ENCODE results near the gene RASSF9.

The RASSF9 gene

DNA sequence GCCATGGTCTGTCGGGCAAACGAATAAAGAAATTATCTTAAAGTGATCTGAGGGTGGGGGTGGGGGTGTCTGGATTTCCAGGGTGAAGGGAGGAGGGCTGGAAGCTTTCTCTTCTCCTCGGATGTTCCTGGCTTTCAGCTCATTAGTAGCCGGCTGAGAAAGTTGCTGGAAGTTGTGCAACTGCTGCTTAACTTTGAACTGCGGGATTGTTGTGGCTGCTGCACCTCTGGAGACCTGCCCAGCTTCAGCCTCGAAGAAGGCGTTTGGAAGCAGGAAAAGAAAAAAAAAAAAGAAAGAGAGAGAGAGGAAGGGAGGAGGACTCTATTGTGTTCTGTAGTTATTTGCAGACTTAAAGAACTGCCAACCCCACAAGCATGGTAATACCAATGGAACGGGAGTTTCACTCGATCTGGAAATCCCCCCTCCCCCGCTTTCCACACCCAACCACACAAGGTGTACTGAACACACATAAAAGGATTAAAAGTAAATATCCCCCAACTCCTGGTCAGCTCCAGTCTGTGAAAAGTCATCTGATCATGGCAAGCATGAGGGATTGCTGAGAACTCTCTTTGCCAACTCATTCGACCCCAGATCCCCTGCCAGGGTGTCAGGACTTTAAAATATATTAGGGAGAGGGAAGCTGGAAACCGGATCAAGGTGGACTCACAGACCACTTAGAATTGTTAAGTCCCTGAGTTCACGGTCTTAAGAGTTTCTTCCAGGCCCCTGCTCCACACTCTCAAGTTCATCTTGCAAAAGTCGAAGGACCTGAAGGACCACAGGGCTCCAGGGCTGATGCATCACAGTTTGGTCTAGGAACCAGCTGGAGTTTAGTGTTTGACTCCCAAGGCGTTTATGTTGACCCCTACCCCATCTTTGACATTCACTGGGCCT, at the start of gene RASSF9:
Gene RASSF9 (minus strand): TSS at position 213 of the 894 bp plus-strand sequence. CDS start 208 bp downstream, at position 5.
- DNase-seq (ENCODE audit: low read depth): peak; percentile 87
- peak within 1 kb of the TSS; percentile 47 for H3K4me3 ChIP-seq (ENCODE audit: low read depth, low read length)

DNA sequence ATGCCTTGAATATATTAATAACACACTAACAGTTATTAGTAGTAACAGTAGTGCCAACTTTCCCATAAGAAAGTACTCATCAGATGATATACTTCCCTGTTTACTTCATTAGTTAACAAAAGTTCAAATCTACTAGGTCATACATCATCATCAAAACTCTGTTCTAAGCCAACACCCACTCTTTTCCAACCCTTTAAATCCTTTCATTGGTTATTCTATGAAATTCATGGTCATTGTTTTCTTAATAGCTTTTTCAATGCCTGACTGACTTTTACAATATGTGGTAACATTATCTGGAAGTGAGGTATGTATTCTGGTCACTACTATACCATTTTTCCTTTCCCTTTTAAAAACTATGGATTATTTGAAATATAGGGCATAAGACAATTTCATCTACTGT, 47.6 kb upstream of the RASSF9 start:
- H3K4me3 ChIP-seq (ENCODE audit: low read depth, low read length): no peak overlapping the region
- DNase-seq (ENCODE audit: low read depth): no peak

DNA sequence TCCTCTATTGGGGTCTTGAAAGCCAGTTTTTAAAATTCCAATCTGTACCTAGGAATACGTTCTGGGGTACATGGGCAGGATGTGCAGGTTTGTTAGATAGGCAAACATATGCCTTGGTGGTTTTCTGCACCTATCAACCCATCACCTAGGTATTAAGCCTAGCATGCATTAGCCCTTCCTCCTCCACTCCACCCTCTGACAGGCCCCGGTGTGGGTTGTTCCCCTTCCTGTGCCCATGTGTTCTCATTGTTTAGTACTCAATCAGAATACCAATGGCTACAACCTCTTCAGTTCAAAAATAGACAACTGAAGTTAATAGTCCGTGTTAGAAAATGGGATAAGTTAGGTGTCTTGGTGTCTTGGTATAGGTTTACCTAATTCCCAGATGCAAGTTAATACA, 41.2 kb upstream of the RASSF9 start:
- DNase-seq (ENCODE audit: low read depth): no peak
- H3K4me3 ChIP-seq (ENCODE audit: low read depth, low read length): no peak overlapping the region

DNA sequence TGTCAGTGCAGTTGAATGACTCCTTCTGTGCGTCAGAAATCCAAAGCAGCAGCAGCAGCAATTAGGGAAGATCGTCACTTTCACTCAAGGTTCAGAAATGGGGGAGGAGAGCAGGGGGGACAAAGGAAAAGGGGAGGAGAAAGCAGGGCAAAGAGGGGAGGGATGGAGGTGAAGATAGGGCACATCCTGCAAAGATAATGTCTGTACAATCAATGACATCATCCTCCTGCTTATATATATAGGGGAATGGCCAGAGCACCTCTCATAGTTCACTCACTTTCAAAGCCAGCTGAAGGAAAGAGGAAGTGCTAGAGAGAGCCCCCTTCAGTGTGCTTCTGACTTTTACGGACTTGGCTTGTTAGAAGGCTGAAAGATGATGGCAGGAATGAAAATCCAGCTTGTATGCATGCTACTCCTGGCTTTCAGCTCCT, 37.8 kb upstream of the RASSF9 start, which contains the start of gene NTS:
Gene NTS (plus strand): TSS at position 265 of the 431 bp plus-strand sequence. CDS start 109 bp downstream, at position 374.
- DNase-seq (ENCODE audit: low read depth): no peak
- no peak within 1 kb of the TSS for H3K4me3 ChIP-seq (ENCODE audit: low read depth, low read length)

DNA sequence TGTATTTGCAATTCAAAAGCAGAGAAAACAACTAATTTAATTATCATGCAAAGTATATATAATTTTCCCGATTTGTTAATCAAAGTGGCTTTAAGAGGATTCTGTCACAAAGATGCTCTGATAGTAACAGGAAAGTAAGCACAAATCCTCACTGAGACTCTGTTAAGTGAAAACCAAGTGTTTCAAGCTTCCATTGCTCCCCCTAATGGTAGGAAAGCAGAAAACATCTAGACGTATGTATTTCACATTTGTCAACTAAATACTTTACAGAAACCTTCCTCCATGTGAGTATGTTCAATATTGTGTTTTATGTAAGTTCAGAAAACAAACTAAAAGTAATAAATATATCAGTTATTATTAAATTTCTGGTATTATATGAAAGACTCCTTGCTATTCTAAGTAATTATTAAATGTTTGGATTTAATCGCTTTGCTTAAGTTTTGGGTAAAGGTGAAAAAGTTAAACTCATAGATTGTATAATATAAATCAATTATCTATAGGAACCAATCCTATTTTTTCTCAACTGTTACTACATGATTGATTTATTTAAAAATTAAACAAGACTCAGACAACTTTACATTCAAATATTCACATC, 36.4 kb upstream of the RASSF9 start:
- DNase-seq (ENCODE audit: low read depth): peak; percentile 17
- H3K4me3 ChIP-seq (ENCODE audit: low read depth, low read length): no peak overlapping the region

DNA sequence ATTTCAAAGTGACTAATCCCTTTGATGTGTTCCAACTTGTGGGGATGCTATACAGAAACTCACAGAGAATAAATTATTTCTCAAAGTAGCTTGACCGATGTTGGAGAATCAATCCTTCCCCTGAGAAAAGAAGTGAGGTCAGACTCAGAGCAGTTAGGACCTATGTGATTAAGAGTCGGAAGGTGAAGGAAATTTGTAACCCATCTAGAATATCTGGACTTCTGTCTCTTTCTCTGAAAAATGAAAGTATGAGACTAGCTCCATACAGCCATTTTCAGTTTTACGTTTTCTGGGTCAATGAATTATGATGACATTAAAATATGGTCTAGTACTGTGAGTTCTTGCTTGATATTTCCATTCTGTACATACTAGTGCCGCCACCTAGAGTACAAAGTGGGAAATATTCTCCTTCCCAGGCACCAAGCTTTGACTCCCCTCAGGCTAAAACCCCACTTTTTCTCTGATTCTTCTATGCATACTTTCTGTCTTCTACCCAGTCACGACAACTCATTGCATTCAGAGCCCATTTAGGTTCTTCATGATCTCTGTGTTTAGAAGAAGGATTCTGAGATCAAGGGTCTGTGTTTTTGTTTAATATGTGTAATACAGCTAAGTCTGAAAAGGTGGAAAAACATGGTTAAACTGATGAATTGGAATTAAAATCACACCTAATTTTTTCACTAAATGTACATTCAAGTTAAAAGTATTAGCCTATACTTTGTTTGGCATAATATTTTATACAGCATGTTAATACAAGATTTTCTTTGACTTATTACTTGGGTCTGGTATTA, 31.0 kb upstream of the RASSF9 start:
- peak; percentile 12 for DNase-seq (ENCODE audit: low read depth)
- no peak overlapping the region for H3K4me3 ChIP-seq (ENCODE audit: low read depth, low read length)

DNA sequence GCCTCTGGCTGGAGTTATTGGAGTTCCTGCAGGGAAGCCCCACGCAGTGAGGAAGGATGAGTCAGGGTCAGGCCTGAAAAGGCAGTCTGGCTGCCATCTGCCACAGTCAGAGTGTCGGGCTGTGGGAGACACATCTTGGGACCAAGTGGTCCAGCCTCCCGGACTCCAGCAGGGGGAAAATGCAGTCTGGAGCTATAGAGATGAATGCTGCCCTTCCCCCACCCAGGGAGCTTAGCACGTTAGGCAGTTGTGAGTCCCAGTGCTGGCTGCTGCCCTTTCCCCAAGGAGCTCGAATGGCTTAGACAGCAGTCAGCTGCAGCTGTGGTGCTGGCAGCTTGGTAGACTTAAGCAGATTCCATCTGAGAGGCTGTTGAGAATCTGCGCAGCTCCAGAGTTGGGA, 29.7 kb upstream of the RASSF9 start:
- no peak for DNase-seq (ENCODE audit: low read depth)
- no peak overlapping the region for H3K4me3 ChIP-seq (ENCODE audit: low read depth, low read length)

DNA sequence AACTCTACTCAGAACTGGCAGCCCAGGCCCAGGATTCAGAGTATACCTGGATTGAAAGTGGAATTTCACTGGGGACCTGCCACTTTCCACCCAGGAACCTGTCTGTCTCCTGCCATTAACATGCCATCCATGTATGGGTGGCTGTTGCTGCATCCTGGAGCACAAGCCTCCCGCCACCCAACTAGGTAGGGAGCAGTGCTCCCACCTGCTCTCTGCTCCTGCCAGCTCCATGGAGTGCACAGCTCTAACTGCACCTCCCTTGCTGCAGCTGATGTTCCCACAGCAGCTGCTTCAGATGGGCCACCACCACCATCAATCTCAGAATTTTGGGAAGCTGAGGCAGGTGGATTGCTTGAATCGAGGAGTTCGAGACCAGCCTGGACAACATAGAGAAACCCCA, 20.8 kb upstream of the RASSF9 start:
- H3K4me3 ChIP-seq (ENCODE audit: low read depth, low read length): no peak overlapping the region
- no peak for DNase-seq (ENCODE audit: low read depth)

DNA sequence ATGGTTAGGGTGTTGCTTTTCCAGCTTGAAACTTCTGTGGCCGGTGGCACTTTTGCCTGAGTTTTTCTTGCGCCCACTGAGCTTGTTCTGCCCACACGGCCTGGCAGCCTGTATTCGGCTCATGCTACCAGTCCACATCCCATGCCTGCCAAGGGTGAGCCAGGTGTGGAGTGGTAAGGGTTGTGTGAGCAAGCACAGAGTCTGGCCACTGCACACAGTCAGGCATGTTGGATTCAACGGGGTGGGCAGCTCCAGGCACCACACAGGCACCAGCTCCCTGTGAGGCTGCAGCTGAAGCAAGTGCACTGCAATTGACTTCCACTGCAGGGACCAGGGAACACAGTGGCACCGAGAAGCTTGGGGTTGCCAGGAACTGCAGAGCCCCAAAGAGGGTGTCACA, 19.1 kb upstream of the RASSF9 start:
- no peak for DNase-seq (ENCODE audit: low read depth)
- no peak overlapping the region for H3K4me3 ChIP-seq (ENCODE audit: low read depth, low read length)

DNA sequence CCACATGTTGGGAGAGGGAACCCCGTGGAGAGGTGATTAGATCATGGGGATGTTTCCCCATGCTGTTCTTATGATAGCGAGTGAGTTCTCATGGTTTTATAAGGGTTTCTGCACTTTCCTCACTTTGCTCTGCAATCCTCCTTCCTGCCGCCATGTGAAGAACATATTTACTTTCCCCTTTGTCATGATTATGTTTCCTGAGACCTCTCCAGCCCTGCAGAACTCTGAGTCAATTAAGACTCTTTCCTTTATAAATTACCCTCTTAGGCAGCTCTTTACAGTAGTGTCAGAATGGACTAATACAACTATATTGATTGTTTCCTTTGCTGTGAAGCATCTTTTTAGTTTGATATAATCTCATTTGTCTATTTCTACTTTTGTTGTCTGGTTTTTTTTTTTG, 13.1 kb upstream of the RASSF9 start:
- DNase-seq (ENCODE audit: low read depth): no peak
- no peak overlapping the region for H3K4me3 ChIP-seq (ENCODE audit: low read depth, low read length)

DNA sequence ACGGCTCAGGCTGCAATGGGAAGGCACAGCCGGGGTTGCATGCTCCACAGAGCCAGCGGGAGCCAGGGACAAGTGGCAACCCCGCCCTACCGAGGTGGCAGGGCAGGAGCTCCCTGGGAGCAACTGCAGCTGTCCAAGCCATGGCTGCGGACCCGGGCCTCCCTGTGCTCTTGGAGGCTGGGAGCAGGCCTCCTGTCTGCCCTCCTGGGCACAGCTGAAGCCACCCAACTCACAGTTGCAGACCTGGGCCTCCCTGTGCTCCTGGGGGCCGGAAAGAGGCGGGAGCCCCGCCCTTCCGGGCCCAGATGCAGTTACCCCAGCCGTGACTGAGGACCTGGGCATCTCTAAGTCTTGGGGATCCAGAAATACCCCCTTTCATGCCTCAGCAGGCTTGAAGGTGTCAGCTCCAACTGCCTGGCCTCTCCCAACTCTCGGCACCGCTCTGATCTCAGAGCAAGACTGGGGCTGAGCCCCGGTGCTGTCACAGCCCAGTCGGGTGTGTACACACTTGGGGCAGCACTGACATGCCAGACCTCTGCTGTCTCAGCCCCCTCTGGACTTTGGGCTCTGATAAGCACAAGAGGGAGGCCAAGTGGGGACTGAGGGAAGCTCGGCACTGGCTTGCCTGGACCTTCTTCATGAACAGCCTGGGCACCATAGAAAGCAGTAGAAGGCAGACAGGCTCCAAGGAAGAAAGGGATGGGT, 7.5 kb upstream of the RASSF9 start:
- DNase-seq (ENCODE audit: low read depth): no peak
- H3K4me3 ChIP-seq (ENCODE audit: low read depth, low read length): no peak overlapping the region

DNA sequence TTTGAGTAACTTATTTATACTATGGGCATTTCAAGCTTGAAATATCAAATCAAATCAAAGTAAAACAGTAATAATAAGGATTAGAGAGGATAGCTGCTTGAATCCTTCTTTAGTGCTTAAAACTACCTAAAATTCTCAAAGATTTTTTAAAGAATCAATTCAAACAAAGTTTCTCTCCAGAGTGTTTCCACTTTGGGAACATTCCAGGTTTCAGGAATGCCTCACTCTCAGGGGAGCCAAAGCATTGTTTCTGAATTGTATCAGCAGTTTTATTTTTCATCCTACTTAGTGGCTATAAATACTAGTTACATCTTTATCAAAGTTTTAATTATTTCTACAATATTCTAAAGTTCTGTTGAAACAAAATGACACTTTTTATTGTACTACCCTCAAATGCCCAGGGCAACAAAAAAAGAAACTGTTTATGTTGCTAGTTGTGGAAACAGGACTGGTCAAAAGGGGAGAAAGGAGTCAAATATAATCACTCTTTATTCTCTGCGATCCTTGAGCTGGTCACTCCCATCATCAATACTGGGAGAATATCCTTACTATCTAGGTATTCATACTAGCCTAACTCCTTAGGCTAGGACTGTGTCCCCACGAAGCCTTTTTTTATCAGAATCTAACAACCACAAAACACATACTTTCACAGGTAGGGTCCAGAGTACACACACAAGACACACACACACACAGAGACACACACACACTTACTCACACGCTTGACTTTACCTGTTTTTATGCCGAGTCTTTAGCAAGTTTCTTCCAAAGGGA, 598 bp downstream of the RASSF9 start:
- DNase-seq (ENCODE audit: low read depth): no peak
- H3K4me3 ChIP-seq (ENCODE audit: low read depth, low read length): peak overlapping the region; percentile 47

DNA sequence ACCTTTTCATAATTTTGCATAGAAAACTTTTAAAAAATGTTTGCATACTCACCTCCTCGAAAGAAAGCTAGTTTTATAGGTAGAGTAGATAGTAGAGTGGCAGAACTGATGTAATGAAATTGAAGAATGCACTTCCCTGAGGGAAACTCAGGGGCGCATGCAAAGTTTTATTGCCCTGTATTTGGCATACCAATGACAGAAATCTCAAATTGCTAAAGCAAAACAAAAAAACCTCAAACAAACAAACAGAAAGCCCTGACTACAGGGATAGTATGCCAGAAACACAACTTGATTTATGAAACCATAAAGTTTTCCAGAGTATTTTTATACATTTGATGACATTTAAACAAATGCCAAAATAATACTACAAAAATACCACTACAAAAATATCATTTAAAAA, 1.8 kb downstream of the RASSF9 start:
- H3K4me3 ChIP-seq (ENCODE audit: low read depth, low read length): no peak overlapping the region
- no peak for DNase-seq (ENCODE audit: low read depth)

DNA sequence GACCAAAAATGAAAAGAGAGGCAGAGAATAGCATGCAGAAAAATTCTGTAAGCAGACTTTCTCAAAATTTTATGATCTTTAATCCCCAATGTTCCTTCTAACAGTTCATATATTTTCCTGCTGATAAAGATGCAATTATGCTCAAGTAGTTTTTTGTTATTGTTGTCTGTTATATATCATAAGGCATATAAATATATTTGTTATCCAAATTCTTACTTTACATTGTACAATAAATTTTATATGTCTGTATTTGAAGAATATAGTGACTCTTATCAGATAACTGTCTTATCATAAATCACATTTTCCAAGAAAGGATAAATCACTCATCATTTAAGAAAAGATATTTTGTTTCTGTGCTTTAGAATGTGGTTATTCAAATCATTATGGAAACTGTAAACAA, 2.6 kb downstream of the RASSF9 start:
- DNase-seq (ENCODE audit: low read depth): no peak
- no peak overlapping the region for H3K4me3 ChIP-seq (ENCODE audit: low read depth, low read length)

DNA sequence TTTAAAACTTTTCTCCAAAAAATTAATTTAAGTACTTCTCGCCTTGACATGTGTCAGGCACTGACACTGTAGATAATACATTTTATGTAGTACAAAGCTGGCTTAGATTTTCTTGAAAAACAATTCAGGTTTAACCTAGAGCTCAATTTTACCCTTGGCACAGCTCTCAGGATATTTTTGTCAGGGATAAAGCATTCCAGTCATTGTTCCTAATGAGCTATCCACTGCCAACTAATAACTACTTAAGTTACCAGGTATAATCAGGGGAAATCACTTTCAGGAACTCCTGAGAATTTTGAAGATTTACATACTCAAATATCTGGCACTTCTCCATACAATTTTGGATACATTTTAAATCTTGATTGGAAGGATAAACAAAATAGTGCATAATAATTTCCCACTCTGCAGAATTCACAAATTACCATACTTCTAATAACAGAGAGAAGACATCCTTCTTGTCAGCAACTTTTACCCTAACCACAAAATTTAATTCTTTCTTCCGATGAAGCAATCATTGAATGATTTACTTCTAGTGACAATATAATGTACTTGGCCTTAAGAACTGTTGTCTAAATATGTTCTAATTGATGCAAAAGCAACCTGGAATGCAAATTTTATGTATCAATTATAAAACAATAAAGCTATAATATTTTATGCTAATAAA, 4.8 kb downstream of the RASSF9 start:
- H3K4me3 ChIP-seq (ENCODE audit: low read depth, low read length): no peak overlapping the region
- DNase-seq (ENCODE audit: low read depth): no peak

DNA sequence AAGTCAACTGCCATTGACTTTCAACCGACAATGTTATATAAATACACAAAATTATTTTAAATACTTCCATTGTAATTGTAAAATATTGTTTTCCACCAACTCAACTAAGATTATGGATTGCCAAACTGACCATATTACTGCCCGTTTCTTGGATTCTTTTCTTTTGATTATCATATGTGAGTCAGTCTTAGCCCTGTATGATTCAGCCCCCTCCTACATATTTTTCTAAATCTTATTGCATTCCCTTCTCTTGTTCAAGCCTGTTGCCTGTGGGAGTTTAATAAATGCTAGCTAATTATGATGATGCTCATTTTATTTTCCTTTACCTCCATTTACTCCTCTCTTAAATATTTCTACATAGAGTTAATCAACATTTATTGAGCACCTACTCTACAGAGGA, 6.8 kb downstream of the RASSF9 start:
- DNase-seq (ENCODE audit: low read depth): no peak
- no peak overlapping the region for H3K4me3 ChIP-seq (ENCODE audit: low read depth, low read length)

DNA sequence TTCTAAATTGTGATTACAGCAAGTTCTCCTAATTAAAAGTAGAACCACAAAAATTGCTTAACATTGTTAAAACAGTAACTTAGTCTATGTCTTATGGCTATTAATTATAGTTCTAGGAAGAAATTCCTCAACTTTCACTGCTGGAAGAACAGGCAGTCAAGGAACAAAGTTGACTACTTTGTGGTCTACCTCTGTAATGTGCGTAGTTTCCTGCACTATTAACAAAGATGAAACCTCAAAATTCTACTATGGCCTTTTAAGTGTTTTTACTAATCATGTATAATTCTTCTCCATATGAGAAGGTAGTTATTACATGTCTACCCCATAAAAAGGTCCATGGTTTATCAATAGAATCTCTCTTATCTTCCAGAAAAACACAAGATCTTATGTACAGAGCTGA, 7.6 kb downstream of the RASSF9 start:
- H3K4me3 ChIP-seq (ENCODE audit: low read depth, low read length): no peak overlapping the region
- DNase-seq (ENCODE audit: low read depth): no peak

DNA sequence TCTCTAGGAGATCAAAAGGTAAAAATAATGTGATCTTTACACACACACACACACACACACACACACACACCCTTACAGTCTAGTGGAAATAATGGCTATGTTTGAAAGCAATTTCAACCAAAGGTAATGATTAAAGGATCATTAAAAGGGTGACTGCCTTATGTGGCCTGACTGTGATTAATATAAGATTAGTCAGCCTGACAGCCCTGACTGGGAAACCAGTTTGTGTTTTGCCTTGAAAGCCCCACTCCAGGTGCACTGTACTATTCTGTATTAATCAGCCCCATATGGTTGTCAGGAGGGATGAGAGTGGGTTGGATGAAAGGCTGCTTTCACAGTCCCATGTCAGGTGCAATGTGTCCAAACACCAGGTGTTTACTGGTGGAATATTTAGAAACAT, 10.5 kb downstream of the RASSF9 start:
- no peak for DNase-seq (ENCODE audit: low read depth)
- H3K4me3 ChIP-seq (ENCODE audit: low read depth, low read length): no peak overlapping the region

All from skeletal muscle cell (primary cell).